ENCODE measurements around the gene TRIML1. TPM values are rescaled to one million over a fixed set of nuclear protein-coding genes. Genes with fewer than 3 reads are reported as not detected.
"Not testable (repeated sequence)": the region's sequence is repeated elsewhere in the genome, so short reads cannot be mapped to it uniquely, and the experiment has no call there.

Gene TRIML1
- total and polyA plus RNA-seq, 2 of the 13 experiments (the other 11 are each of a cell fraction or from before 2014, with no cell fraction given) = not detected

- intact Hi-C loops (cut with micrococcal nuclease; ENCODE audit: unreplicated experiment); DNase-seq (ENCODE audit: low spot score); POLR2A ChIA-PET; H2AFZ ChIP-seq (ENCODE audit: low read length); H3K27me3 ChIP-seq (ENCODE audit: control insufficient read depth in 1 of 2, insufficient read depth in 2 of 2, low read length in 2 of 2); BruUV-seq (replicated peaks); H3K4me2 ChIP-seq (ENCODE audit: low read depth, low read length); H3K27ac ChIP-seq (ENCODE audit: extremely low read length, insufficient read depth, low read length); H3K79me2 ChIP-seq (ENCODE audit: insufficient read depth, low read length); ATAC-seq; in situ Hi-C loops (cut with HindIII; ENCODE audit: extremely low pct_ligation_motif_present, low pct_unique_long_range_greater_than_20kb); H3K9me3 ChIP-seq (ENCODE audit: low read length); H3K4me3 ChIP-seq (replicated peaks in 1 of 3; ENCODE audit: insufficient read depth in 1 of 3, low read depth in 2 of 3, low read length in 3 of 3); H3K36me3 ChIP-seq (replicated peaks in 1 of 2; ENCODE audit: control insufficient read depth in 1 of 2, insufficient read depth in 2 of 2, low read length in 2 of 2); H3K9ac ChIP-seq (ENCODE audit: insufficient read depth, low read depth, low read length); H4K20me1 ChIP-seq (ENCODE audit: insufficient read depth, low read length); CTCF ChIA-PET (ENCODE audit: low intra/inter-chr PET ratio, low total read pairs); H3K4me1 ChIP-seq (ENCODE audit: insufficient read depth, low read length); FAIRE-seq: not testable (repeated sequence)
- 67% methylated on average over 40 of the region's 40 CpGs for WGBS (ENCODE audit: low lambda C conversion rate)
Observed at GRCh38 chr4:188159513-188160226, 20.4 kb downstream of the TRIML1 start.

- WGBS (ENCODE audit: low lambda C conversion rate) = 15% methylated on average over 7 of the region's 7 CpGs
- DNase-seq (ENCODE audit: low spot score) (no peak), FAIRE-seq (no peak), ATAC-seq (no peak)
- Histone ChIP-seq H3K4me2 (ENCODE audit: low read depth, low read length) (no peak overlapping the region), H3K4me3 (replicated peaks in 1 of 3; ENCODE audit: insufficient read depth in 1 of 3, low read depth in 2 of 3, low read length in 3 of 3) (no peak overlapping the region), H3K36me3 (replicated peaks in 1 of 2; ENCODE audit: control insufficient read depth in 1 of 2, insufficient read depth in 2 of 2, low read length in 2 of 2) (no peaks in the 10 kb centered on the region), H3K27me3 (ENCODE audit: control insufficient read depth in 1 of 2, insufficient read depth in 2 of 2, low read length in 2 of 2) (no peaks in the 10 kb centered on the region; a peak in 1 of 5 replicates), H3K4me1 (ENCODE audit: insufficient read depth, low read length) (no peaks in the 10 kb centered on the region), H3K27ac (ENCODE audit: extremely low read length, insufficient read depth, low read length) (no peak overlapping the region), H3K79me2 (ENCODE audit: insufficient read depth, low read length) (no peaks in the 10 kb centered on the region), H4K20me1 (ENCODE audit: insufficient read depth, low read length) (no peaks in the 10 kb centered on the region), H3K9ac (ENCODE audit: insufficient read depth, low read depth, low read length) (no peak overlapping the region), H3K9me3 (ENCODE audit: low read length) (no peaks in the 10 kb centered on the region), H2AFZ (ENCODE audit: low read length) (no peak overlapping the region)
- no TSS peak for BruUV-seq (replicated peaks)
- ChIA-PET CTCF (ENCODE audit: low intra/inter-chr PET ratio, low total read pairs) (no interaction called here), POLR2A (no interaction called here)
- in situ Hi-C loops (cut with HindIII; ENCODE audit: extremely low pct_ligation_motif_present, low pct_unique_long_range_greater_than_20kb) = no loop called here
- no peak for TF ChIP-seq ZNF253 (CRISPR knock-in tag; IDR thresholded peaks at IDR 0.05; ENCODE audit: borderline replicate concordance)
- no peak for TF ChIP-seq JDP2 (CRISPR knock-in tag; IDR thresholded peaks at IDR 0.05; ENCODE audit: borderline replicate concordance)
- no peak for TF ChIP-seq NFIB (CRISPR knock-in tag; IDR thresholded peaks at IDR 0.05; ENCODE audit: borderline replicate concordance)
- no peak for TF ChIP-seq ZNF44 (CRISPR knock-in tag; IDR thresholded peaks at IDR 0.05)
- no peak for TF ChIP-seq ZFP36L1 (CRISPR knock-in tag; IDR thresholded peaks at IDR 0.05)
- no peak for TF ChIP-seq ZSCAN25 (CRISPR knock-in tag; IDR thresholded peaks at IDR 0.05)
- TF ChIP-seq U2AF1 (optimal IDR thresholded peaks at IDR 0.05; ENCODE audit: low read depth, low read length) = no peak
- no peak for TF ChIP-seq ZNF101 (CRISPR knock-in tag; IDR thresholded peaks at IDR 0.05; ENCODE audit: borderline replicate concordance, low read depth)
- TF ChIP-seq ZNF121 (CRISPR knock-in tag; IDR thresholded peaks at IDR 0.05) = no peak
- no peak for TF ChIP-seq PLRG1 (conservative IDR thresholded peaks at IDR 0.05)
- TF ChIP-seq MBNL3 (CRISPR knock-in tag; conservative IDR thresholded peaks at IDR 0.05) = no peak
- no peak for TF ChIP-seq GATA4 (IDR thresholded peaks at IDR 0.05; ENCODE audit: borderline replicate concordance, low read depth)
- intact Hi-C loops (cut with micrococcal nuclease; ENCODE audit: unreplicated experiment) = no loop called here
Observed at GRCh38 chr4:188160406-188160805, 21.2 kb downstream of the TRIML1 start.

Measured in HepG2 (cell line).